Sigmoid colon (tissue), 7 donors: ENCODE measurements around the gene CTNNBL1. TPM values are rescaled to one million over a fixed set of nuclear protein-coding genes. Genes with fewer than 3 reads are reported as not detected.
A peak's percentile ranks its signal among the peaks of the same experiment; 100 is the strongest.

Source experiments
- DNase-seq: peaks from one replicate; pipeline ENCODE4 v3.0.0-alpha.2; 2019
- H3K27ac ChIP-seq, 4 donors: fragments of 200-600 bp; sonication (generic); one replicate each; pipeline ENCODE4 v1.5.1; 2016 to 2019; ENCODE audit warnings: mild to moderate bottlenecking in 1 of 4
- H3K27me3 ChIP-seq, 3 donors: fragments of 200-600 bp; sonication (generic); one replicate each; pipeline ENCODE4 v1.5.1; 2019; ENCODE audit warnings: mild to moderate bottlenecking in 1 of 3
- H3K36me3 ChIP-seq, 4 donors: fragments of 200-600 bp; sonication (generic); one replicate each; pipeline ENCODE4 v1.5.1; 2016 to 2019
- H3K4me1 ChIP-seq, 4 donors: fragments of 200-600 bp; sonication (generic); one replicate each; pipeline ENCODE4 v1.5.1; 2017 to 2019
- H3K4me3 ChIP-seq, 4 donors: fragments of 200-600 bp; sonication (generic); one replicate each; pipeline ENCODE4 v1.5.1; 2017 to 2019; ENCODE audit warnings: mild to moderate bottlenecking in 2 of 4, moderate library complexity in 1 of 4
- H3K9me3 ChIP-seq, 4 donors: fragments of 200-600 bp in 3 of 4; sonication (generic) in 3 of 4; one replicate each; pipeline versions ENCODE4 v1.5.1 to v1.6.1; 2013 to 2019
- EP300 ChIP-seq, 4 donors: sonication (generic); formaldehyde crosslinking; IDR thresholded peaks; one replicate each; pipeline ENCODE4 v1.6.1; 2017; ENCODE audit warnings: antibody characterized with exemption in 4 of 4
- POLR2A ChIP-seq, 2 donors: fragments of 450-650 bp; IDR thresholded peaks; one replicate each; pipeline ENCODE4 v1.6.1; 2016; ENCODE audit warnings: antibody characterized with exemption in 2 of 2, mild to moderate bottlenecking in 2 of 2, moderate library complexity in 2 of 2
- POLR2AphosphoS5 ChIP-seq, 4 donors: sonication (generic); formaldehyde crosslinking; IDR thresholded peaks; one replicate each; pipeline ENCODE4 v1.6.1; 2017; ENCODE audit warnings: antibody characterized with exemption in 4 of 4
- WGBS, 2 donors: extraction: QIAGEN DNeasy Blood & Tissue Kit; methylation state at CpG; one replicate each; pipeline ENCODE4 v1.1.7; 2013; 5-methylcytosine and 5-hydroxymethylcytosine counted together
- intact Hi-C: fragments of 100-400 bp; cut with DNase I; formaldehyde crosslinking; loops from one replicate; pipeline ENCODE4 v1.15.1; 2023
- polyA plus RNA-seq, 3 donors: library from polyadenylated mRNA; stranded (reverse); fragments of 200-250 nt; gene quantifications; one replicate each; pipeline ENCODE4 v1.2.3, GENCODE V29; 2013
- total RNA-seq, 4 donors: library from RNA; depleted of rRNA; stranded (reverse); fragments of >200 nt; gene quantifications; one replicate each; pipeline ENCODE4 v1.1.0, GENCODE V29; 2016
- TF ChIP-seq, protein P1 (sequence below), 4 experiments: fragments of 450-650 bp in 3 of 4; fragments of 200-600 bp in 1 of 4; IDR thresholded peaks; one replicate each; pipeline ENCODE4 v1.5.1; 2016 to 2019; ENCODE audit warnings: antibody characterized with exemption in 4 of 4, mild to moderate bottlenecking in 3 of 4, moderate library complexity in 2 of 4
- donor health status: healthy with polysubstance abuse.
- donor health status: Bipolar disorder and iron deficiency.
- donor health status: healthy.

CTNNBL1 gene
- total and polyA plus RNA-seq, 7 donors: 27.3 to 47.9 (median 34.8) TPM

GRCh38 chr20:37692459-37693166 lies 1.2 kb upstream of the CTNNBL1 start:
- Histone ChIP-seq H3K9me3 (no peaks in the 10 kb centered on the region), H3K4me3 (no peak overlapping the region), H3K36me3 (no peaks in the 10 kb centered on the region), H3K27ac (no peak overlapping the region), H3K27me3 (peaks cover 0 to 4% (median 0%) of the 10 kb centered on the region in 3 donors), H3K4me1 (peaks cover 0 to 21% (median 14%) of the 10 kb centered on the region in 4 donors)
- WGBS, 2 donors: 74 to 92% methylated on average over 8 of the region's 8 CpGs
- no peak for DNase-seq
- TF ChIP-seq EP300 (IDR thresholded peaks at IDR 0.05) (no peak), POLR2A (IDR thresholded peaks at IDR 0.05) (no peak), POLR2AphosphoS5 (IDR thresholded peaks at IDR 0.05) (no peak)
- TF ChIP-seq, protein P1, sequence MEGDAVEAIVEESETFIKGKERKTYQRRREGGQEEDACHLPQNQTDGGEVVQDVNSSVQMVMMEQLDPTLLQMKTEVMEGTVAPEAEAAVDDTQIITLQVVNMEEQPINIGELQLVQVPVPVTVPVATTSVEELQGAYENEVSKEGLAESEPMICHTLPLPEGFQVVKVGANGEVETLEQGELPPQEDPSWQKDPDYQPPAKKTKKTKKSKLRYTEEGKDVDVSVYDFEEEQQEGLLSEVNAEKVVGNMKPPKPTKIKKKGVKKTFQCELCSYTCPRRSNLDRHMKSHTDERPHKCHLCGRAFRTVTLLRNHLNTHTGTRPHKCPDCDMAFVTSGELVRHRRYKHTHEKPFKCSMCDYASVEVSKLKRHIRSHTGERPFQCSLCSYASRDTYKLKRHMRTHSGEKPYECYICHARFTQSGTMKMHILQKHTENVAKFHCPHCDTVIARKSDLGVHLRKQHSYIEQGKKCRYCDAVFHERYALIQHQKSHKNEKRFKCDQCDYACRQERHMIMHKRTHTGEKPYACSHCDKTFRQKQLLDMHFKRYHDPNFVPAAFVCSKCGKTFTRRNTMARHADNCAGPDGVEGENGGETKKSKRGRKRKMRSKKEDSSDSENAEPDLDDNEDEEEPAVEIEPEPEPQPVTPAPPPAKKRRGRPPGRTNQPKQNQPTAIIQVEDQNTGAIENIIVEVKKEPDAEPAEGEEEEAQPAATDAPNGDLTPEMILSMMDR (IDR thresholded peaks at IDR 0.05): no peak
- intact Hi-C loops: loop anchor here (5.0 kb wide), 2 partner anchors 300 to 340 kb away; partner anchors contain the start of genes RPRD1B and TTI1

DNA sequence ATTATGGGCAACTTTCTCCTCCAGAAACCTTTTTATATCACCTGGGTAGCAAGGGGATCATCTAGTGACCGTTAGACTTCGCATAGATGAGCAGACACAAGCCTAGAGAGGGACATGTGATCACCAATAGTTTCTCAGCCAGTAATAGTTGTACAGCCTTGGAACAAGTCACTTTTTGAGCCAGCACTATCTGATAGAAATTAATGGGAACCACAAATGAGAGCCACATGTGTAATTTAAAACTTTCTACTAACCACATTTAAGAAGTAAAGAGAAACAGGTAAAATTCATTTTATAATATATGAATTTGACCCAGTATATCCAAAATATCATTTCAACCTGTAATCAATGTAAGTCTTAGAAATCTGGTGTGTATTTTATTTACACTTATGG lies 592 bp upstream of the CTNNBL1 start:
- peaks cover 0 to 4% (median 0%) of the 10 kb centered on the region in 3 donors for H3K27me3 ChIP-seq
- H3K4me1 ChIP-seq: peaks cover 0 to 23% (median 14%) of the 10 kb centered on the region in 4 donors
- H3K4me3 ChIP-seq: peak overlapping the region; percentile 64 to 92 (median 74)
- no peaks in the 10 kb centered on the region for H3K36me3 ChIP-seq
- H3K9me3 ChIP-seq: no peaks in the 10 kb centered on the region
- H3K27ac ChIP-seq: peak overlapping the region; percentile 41 to 77 (median 69)
- intact Hi-C loops: loop anchor here (5.0 kb wide), 2 partner anchors 299 to 339 kb away; partner anchors contain the start of genes RPRD1B and TTI1
- 79 to 84% methylated on average over 2 of the region's 2 CpGs for WGBS, 2 donors
- no peak for DNase-seq
- TF ChIP-seq, protein P1 (IDR thresholded peaks at IDR 0.05): no peak
- TF ChIP-seq EP300 (IDR thresholded peaks at IDR 0.05) (no peak), POLR2AphosphoS5 (IDR thresholded peaks at IDR 0.05) (no peak)

GRCh38 chr20:37695684-37696342 lies 2.0 kb downstream of the CTNNBL1 start:
- no peak for DNase-seq
- intact Hi-C loops: no loop called here
- no peak overlapping the region for H3K27ac ChIP-seq
- H3K4me3 ChIP-seq: no peak overlapping the region
- H3K36me3 ChIP-seq: no peaks in the 10 kb centered on the region
- no peak for TF ChIP-seq POLR2AphosphoS5 (IDR thresholded peaks at IDR 0.05)
- TF ChIP-seq, protein P1 (IDR thresholded peaks at IDR 0.05): no peak
- no peak for TF ChIP-seq POLR2A (IDR thresholded peaks at IDR 0.05)
- TF ChIP-seq EP300 (IDR thresholded peaks at IDR 0.05): no peak
- peaks cover 0 to 34% (median 24%) of the 10 kb centered on the region in 4 donors for H3K4me1 ChIP-seq
- WGBS, 2 donors: 66 to 75% methylated on average over 3 of the region's 3 CpGs
- no peaks in the 10 kb centered on the region for H3K9me3 ChIP-seq
- H3K27me3 ChIP-seq: peaks cover 0 to 4% (median 0%) of the 10 kb centered on the region in 3 donors

GRCh38 chr20:37697314-37697713 lies 3.5 kb downstream of the CTNNBL1 start:
- no peak overlapping the region for H3K27ac ChIP-seq
- WGBS, 2 donors: 74 to 93% methylated on average over 4 of the region's 4 CpGs
- H3K27me3 ChIP-seq: no peaks in the 10 kb centered on the region
- no peaks in the 10 kb centered on the region for H3K36me3 ChIP-seq
- intact Hi-C loops: no loop called here
- no peak for DNase-seq
- TF ChIP-seq, protein P1 (IDR thresholded peaks at IDR 0.05): no peak
- no peak for TF ChIP-seq POLR2AphosphoS5 (IDR thresholded peaks at IDR 0.05)
- no peak for TF ChIP-seq POLR2A (IDR thresholded peaks at IDR 0.05)
- no peak for TF ChIP-seq EP300 (IDR thresholded peaks at IDR 0.05)
- H3K9me3 ChIP-seq: no peaks in the 10 kb centered on the region
- H3K4me1 ChIP-seq: peaks cover 0 to 34% (median 24%) of the 10 kb centered on the region in 4 donors
- H3K4me3 ChIP-seq: no peak overlapping the region
